Upper lobe of left lung (tissue), 6 donors: ENCODE measurements around the gene GLIS1. TPM values are rescaled to one million over a fixed set of nuclear protein-coding genes. Genes with fewer than 3 reads are reported as not detected.

ENCODE experiments used
- ATAC-seq, 2 donors: fragments of 200-7000 bp; cut with Tn5 transposase; one replicate each; pipeline ENCODE4 v1.9.1; 2022; ENCODE audit warnings: mild to moderate bottlenecking in 2 of 2, moderate library complexity in 2 of 2; ENCODE audit not compliant: low FRiP score in 2 of 2
- DNase-seq, 2 donors: peaks; one replicate each; pipeline ENCODE4 v3.0.0-alpha.2; 2019 to 2020
- H3K27ac ChIP-seq, 4 donors: fragments of 200-600 bp; sonication (generic); one replicate each; pipeline ENCODE4 v1.5.1; 2016 to 2019
- H3K27me3 ChIP-seq, 4 donors: fragments of 200-600 bp; sonication (generic); one replicate each; pipeline ENCODE4 v1.5.1; 2017 to 2019
- H3K36me3 ChIP-seq, 4 donors: fragments of 200-600 bp; sonication (generic); one replicate each; pipeline ENCODE4 v1.5.1; 2016 to 2019
- H3K4me1 ChIP-seq, 4 donors: fragments of 200-600 bp; sonication (generic); one replicate each; pipeline ENCODE4 v1.5.1; 2018 to 2019
- H3K4me3 ChIP-seq, 4 donors: fragments of 200-600 bp; sonication (generic); one replicate each; pipeline ENCODE4 v1.5.1; 2017 to 2019; ENCODE audit warnings: mild to moderate bottlenecking in 2 of 4, moderate library complexity in 1 of 4
- H3K9me3 ChIP-seq, 4 donors: fragments of 200-600 bp; sonication (generic); one replicate each; pipeline ENCODE4 v1.5.1; 2018 to 2019
- CTCF ChIP-seq, 6 experiments: fragments of 450-650 bp in 4 of 6; fragments of 200-600 bp in 2 of 6; sonication (generic) in 2 of 6; IDR thresholded peaks; one replicate each; pipeline ENCODE4 v1.5.1; 2016 to 2019; ENCODE audit warnings: antibody characterized with exemption in 6 of 6
- EP300 ChIP-seq, 4 donors: sonication (generic); formaldehyde crosslinking; IDR thresholded peaks; one replicate each; pipeline ENCODE4 v1.5.1; 2017; ENCODE audit warnings: antibody characterized with exemption in 4 of 4, control low read depth in 2 of 4
- POLR2A ChIP-seq, 4 donors: fragments of 450-650 bp; IDR thresholded peaks; one replicate each; pipeline ENCODE4 v1.5.1; 2016 to 2017; ENCODE audit warnings: antibody characterized with exemption in 4 of 4, mild to moderate bottlenecking in 2 of 4
- POLR2AphosphoS5 ChIP-seq, 2 donors: sonication (generic); formaldehyde crosslinking; IDR thresholded peaks; one replicate each; pipeline ENCODE4 v1.5.1; 2017; ENCODE audit warnings: antibody characterized with exemption in 2 of 2
- WGBS, 2 donors: methylation state at CpG; one replicate each; pipeline ENCODE4 v1.1.5; 2017 to 2018; 5-methylcytosine and 5-hydroxymethylcytosine counted together
- total RNA-seq, 6 donors: library from RNA; depleted of rRNA in 4 of 6; stranded (reverse); fragments of >200 nt in 4 of 6; gene quantifications; one replicate each; pipeline versions ENCODE4 v1.1.0 to v1.2.1, GENCODE V29; 2016 to 2021
- donor health status: DM: no; HTN: no; CAD: no; lungs with moderate emphysema.
- donor health status: DM: no; HTN: yes; CAD: no; lungs with severe emphysema.

Gene GLIS1
- total RNA-seq, 6 donors from 2014 or later = 0.26 to 1.0 TPM; not detected in 4

- peaks cover 0 to 15% (median 3%) of the 10 kb centered on the region in 4 donors for H3K4me1 ChIP-seq
- H3K9me3 ChIP-seq = no peaks in the 10 kb centered on the region
- H3K4me3 ChIP-seq = no peak overlapping the region
- no peak for ATAC-seq
- no peak for TF ChIP-seq POLR2AphosphoS5 (IDR thresholded peaks at IDR 0.05)
- no peak for TF ChIP-seq POLR2A (IDR thresholded peaks at IDR 0.05)
- no peak for TF ChIP-seq CTCF (IDR thresholded peaks at IDR 0.05)
- no peak for TF ChIP-seq EP300 (IDR thresholded peaks at IDR 0.05)
- H3K27me3 ChIP-seq = peaks cover 0 to 3% (median 0%) of the 10 kb centered on the region in 4 donors
- no peak overlapping the region for H3K27ac ChIP-seq
- no peaks in the 10 kb centered on the region for H3K36me3 ChIP-seq
- no peak for DNase-seq
- WGBS, 2 donors = 69 to 71% methylated on average over 1 of the region's 1 CpG
Measured at GRCh38 chr1:53684741-53685140, 54.2 kb downstream of the GLIS1 start.

- Histone ChIP-seq H3K4me3 (no peak overlapping the region), H3K27ac (no peak overlapping the region), H3K9me3 (no peaks in the 10 kb centered on the region), H3K27me3 (peaks cover 0 to 3% (median 0%) of the 10 kb centered on the region in 4 donors), H3K4me1 (peaks cover 0 to 15% (median 3%) of the 10 kb centered on the region in 4 donors), H3K36me3 (no peaks in the 10 kb centered on the region)
- ATAC-seq (no peak), DNase-seq (no peak)
- no peak for TF ChIP-seq CTCF (IDR thresholded peaks at IDR 0.05)
- TF ChIP-seq EP300 (IDR thresholded peaks at IDR 0.05) = no peak
- no peak for TF ChIP-seq POLR2A (IDR thresholded peaks at IDR 0.05)
- no peak for TF ChIP-seq POLR2AphosphoS5 (IDR thresholded peaks at IDR 0.05)
- WGBS, 2 donors = 62% methylated on average over 3 of the region's 3 CpGs; no CpG with 5 or more reads in 1 of the 2 donors
Measured at GRCh38 chr1:53683986-53684740, 54.8 kb downstream of the GLIS1 start.

GRCh38 chr1:53682881-53683280, 56.1 kb downstream of the GLIS1 start:
- TF ChIP-seq EP300 (IDR thresholded peaks at IDR 0.05) = no peak
- no peak for TF ChIP-seq CTCF (IDR thresholded peaks at IDR 0.05)
- TF ChIP-seq POLR2AphosphoS5 (IDR thresholded peaks at IDR 0.05) = no peak
- TF ChIP-seq POLR2A (IDR thresholded peaks at IDR 0.05) = no peak

GRCh38 chr1:53681977-53682685, 56.8 kb downstream of the GLIS1 start:
- H3K36me3 ChIP-seq = no peaks in the 10 kb centered on the region
- H3K4me3 ChIP-seq = no peak overlapping the region
- 11 to 13% methylated on average over 7 to 15 of the region's 15 CpGs for WGBS, 2 donors
- no peaks in the 10 kb centered on the region for H3K9me3 ChIP-seq
- no peak for ATAC-seq
- peaks cover 0 to 15% (median 3%) of the 10 kb centered on the region in 4 donors for H3K4me1 ChIP-seq
- peak in 1 of 2 donors; percentile 25 for DNase-seq
- H3K27me3 ChIP-seq = peaks cover 0 to 3% (median 0%) of the 10 kb centered on the region in 4 donors
- H3K27ac ChIP-seq = no peak overlapping the region
- TF ChIP-seq POLR2AphosphoS5 (IDR thresholded peaks at IDR 0.05) = no peak
- peak in 2 of 6 experiments; percentile 34 to 44 for TF ChIP-seq CTCF (IDR thresholded peaks at IDR 0.05)

More at GRCh38 chr1:53682881-53683280, 56.1 kb downstream of the GLIS1 start:
- no peak overlapping the region for H3K4me3 ChIP-seq
- peaks cover 0 to 3% (median 0%) of the 10 kb centered on the region in 4 donors for H3K27me3 ChIP-seq
- H3K9me3 ChIP-seq = no peaks in the 10 kb centered on the region
- H3K4me1 ChIP-seq = peaks cover 0 to 15% (median 3%) of the 10 kb centered on the region in 4 donors
- no peaks in the 10 kb centered on the region for H3K36me3 ChIP-seq
- H3K27ac ChIP-seq = no peak overlapping the region
- DNase-seq = no peak
- ATAC-seq = no peak
- 78 to 86% methylated on average over 6 of the region's 6 CpGs for WGBS, 2 donors
